Measurements from ENCODE around the gene ZNF423.

ZNF423 gene

DNA sequence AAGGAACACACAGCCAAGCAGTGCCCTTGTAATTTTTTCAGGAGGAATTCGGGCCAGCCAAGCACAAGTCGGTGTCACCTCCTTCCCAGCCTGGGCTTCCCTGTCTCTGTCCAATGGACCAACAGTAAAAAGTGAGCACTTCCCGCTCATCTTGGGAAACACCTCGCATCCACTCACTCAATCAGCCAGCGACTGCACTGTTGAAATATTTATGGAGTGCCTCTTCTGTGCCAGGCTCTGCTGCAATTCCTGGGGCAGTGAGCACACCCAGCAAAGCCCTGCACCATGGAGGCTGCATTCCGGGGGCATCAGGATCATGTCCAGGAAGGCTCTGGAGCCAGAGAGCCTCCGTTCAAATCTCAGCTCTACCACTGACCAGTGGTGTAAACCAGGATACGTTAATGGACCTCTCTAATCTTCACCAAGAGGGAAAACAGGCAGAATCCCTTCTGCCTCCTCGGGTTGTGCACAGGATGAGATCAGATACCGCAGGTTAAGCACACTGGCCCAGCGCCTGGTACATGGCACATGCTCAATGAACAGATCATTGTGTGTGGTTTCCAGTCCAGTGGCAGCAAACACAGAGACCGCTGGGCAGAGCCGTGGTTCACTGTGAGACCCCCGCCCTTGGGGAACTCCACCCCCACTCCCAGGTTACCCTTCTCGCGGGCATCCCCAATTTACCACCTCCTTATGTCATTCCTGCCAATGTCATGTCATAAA is 194.3 kb downstream of the ZNF423 start:
- Histone ChIP-seq H3K36me3 (ENCODE audit: insufficient read depth, low read length) (no peaks in the 10 kb centered on the region), H3K4me2 (ENCODE audit: low read length) (no peak overlapping the region), H3K27me3 (ENCODE audit: control insufficient read depth, insufficient read depth, low read length) (peaks cover 24% of the 10 kb centered on the region), H3K9me3 (replicated peaks; ENCODE audit: low read length) (no peaks in the 10 kb centered on the region), H3K4me1 (ENCODE audit: control insufficient read depth, insufficient read depth, low read length) (peaks cover 18% of the 10 kb centered on the region), H3K9ac (ENCODE audit: low read depth, low read length) (no peak overlapping the region), H3K4me3 (ENCODE audit: low read length) (no peak overlapping the region)

DNA sequence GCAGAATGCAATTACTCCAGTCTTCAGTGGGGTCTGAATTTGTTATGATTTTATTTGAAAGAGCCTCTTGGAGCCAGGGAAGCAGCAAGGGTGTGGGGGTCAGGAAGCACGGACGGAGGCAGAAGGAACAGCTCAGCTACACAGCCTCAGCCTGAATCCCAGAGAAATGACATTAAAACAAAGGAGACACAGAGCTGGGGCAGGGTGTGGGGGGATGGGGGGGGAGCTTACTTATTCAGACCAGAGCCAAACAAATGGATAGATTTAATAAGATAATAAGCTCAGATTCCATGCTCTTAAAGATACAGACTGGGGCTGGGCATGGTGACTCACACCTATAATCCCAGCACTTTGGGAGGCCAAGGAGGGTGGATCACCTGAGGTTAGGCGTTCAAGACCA is 195.3 kb downstream of the ZNF423 start:
- no peak overlapping the region for H3K4me2 ChIP-seq (ENCODE audit: low read length)
- H3K27me3 ChIP-seq (ENCODE audit: control insufficient read depth, insufficient read depth, low read length) = peaks cover 24% of the 10 kb centered on the region
- H3K9ac ChIP-seq (ENCODE audit: low read depth, low read length) = no peak overlapping the region
- no peaks in the 10 kb centered on the region for H3K36me3 ChIP-seq (ENCODE audit: insufficient read depth, low read length)
- H3K9me3 ChIP-seq (replicated peaks; ENCODE audit: low read length) = no peaks in the 10 kb centered on the region
- no peak overlapping the region for H3K4me3 ChIP-seq (ENCODE audit: low read length)
- H3K4me1 ChIP-seq (ENCODE audit: control insufficient read depth, insufficient read depth, low read length) = peaks cover 18% of the 10 kb centered on the region

DNA sequence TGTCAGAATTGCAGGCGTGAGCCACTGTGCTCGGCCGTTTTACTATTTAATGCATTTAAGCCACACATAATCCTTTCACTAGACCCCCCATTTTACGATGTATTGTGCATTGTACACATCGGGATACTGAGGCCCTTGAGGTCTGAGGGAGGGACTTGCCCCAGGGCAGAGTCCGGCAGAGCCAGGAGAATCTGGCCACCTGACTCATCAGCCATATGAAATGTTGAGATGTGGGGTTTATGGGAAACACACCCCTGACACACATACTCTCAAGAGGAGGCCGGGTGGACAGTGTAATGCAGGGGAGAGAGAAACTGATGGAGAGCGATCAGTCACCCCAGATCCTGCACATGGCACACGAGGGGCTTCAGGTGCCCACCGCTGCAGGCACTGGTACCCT is 196.6 kb downstream of the ZNF423 start:
- Histone ChIP-seq H3K27me3 (ENCODE audit: control insufficient read depth, insufficient read depth, low read length) (peaks cover 21% of the 10 kb centered on the region), H3K9me3 (replicated peaks; ENCODE audit: low read length) (no peaks in the 10 kb centered on the region), H3K4me1 (ENCODE audit: control insufficient read depth, insufficient read depth, low read length) (peaks cover 18% of the 10 kb centered on the region), H3K4me3 (ENCODE audit: low read length) (no peak overlapping the region), H3K36me3 (ENCODE audit: insufficient read depth, low read length) (no peaks in the 10 kb centered on the region), H3K4me2 (ENCODE audit: low read length) (no peak overlapping the region), H3K9ac (ENCODE audit: low read depth, low read length) (no peak overlapping the region)

DNA sequence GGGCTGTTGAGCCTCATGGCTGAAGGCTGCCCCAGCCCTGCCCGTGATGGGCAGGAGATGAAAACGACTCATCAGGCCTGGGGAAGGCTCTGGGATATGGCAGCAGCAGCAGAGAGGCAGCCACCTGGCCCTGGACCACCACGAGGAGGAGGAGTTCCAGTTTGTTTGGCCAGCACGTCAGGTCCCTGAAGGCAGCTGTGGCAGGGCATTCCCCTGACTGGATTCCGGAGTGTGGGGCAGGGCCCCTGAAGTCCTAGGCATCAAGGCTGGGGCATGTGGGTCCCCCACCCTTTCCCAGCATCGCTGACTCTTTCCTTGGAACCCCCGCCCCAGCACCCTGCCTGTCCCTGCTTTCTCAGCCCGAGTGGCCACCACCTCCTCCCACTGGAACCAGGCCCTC is 197.4 kb downstream of the ZNF423 start:
- Histone ChIP-seq H3K4me1 (ENCODE audit: control insufficient read depth, insufficient read depth, low read length) (peaks cover 12% of the 10 kb centered on the region), H3K36me3 (ENCODE audit: insufficient read depth, low read length) (no peaks in the 10 kb centered on the region), H3K9me3 (replicated peaks; ENCODE audit: low read length) (no peaks in the 10 kb centered on the region), H3K4me2 (ENCODE audit: low read length) (no peak overlapping the region), H3K4me3 (ENCODE audit: low read length) (no peak overlapping the region), H3K27me3 (ENCODE audit: control insufficient read depth, insufficient read depth, low read length) (peaks cover 21% of the 10 kb centered on the region), H3K9ac (ENCODE audit: low read depth, low read length) (no peak overlapping the region)

DNA sequence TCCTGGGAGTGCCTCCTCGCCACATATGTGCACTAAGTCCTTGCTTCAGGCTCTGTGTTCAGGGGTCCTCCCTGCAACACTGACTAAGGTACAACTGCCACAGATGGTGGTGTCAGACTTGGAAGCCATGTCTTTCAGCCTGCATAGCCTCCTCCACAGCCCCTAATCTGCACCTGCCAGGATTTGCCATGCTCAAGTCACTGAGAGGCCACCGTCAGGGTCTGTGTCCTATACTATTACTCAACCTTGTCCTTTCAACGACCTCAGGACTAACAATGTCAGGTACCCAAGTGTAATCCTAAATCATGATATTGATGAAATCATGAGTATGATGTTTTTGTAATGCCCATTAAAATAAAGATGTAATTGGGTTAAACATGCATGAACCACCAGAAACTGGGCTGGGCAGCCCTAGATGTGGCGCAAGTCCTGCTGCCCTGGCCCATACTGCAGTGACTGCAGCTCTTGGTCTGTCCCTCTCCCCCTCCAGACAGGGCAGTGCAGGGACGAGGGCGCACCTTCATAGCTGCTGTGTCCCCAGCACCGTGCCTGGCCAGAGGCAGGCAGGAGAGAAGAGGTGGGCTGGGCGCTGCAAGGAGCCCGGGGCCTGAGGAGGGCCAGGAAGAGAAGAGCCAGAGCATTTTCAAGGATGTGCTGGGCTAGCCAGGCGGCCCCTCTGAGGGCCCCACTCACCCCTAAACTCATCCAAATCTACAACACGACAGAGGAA is 198.0 kb downstream of the ZNF423 start:
- Histone ChIP-seq H3K36me3 (ENCODE audit: insufficient read depth, low read length) (no peaks in the 10 kb centered on the region), H3K9me3 (replicated peaks; ENCODE audit: low read length) (no peaks in the 10 kb centered on the region), H3K4me2 (ENCODE audit: low read length) (no peak overlapping the region), H3K4me3 (ENCODE audit: low read length) (no peak overlapping the region), H3K27me3 (ENCODE audit: control insufficient read depth, insufficient read depth, low read length) (peaks cover 22% of the 10 kb centered on the region), H3K9ac (ENCODE audit: low read depth, low read length) (no peak overlapping the region), H3K4me1 (ENCODE audit: control insufficient read depth, insufficient read depth, low read length) (peaks cover 10% of the 10 kb centered on the region)

DNA sequence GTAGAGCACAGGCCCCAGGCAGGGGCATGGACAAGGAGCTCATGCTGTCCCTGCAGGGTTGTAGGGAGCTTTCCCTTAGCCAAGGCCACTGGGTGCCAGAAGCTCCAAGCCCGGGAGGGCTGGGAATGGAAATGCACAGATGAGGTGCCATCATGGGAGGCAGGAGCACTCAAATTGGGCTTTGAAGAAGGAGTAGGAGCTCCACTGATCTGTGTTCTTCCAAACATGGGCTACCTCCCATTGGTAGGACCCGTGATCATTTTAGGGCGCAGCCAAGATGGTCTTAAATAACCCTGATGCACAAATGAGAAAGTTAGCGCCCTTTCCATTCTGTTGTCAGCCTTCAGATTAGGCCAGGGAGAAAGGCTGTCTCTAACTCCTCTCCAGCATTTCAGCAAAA is 201.5 kb downstream of the ZNF423 start:
- Histone ChIP-seq H3K9me3 (replicated peaks; ENCODE audit: low read length) (no peaks in the 10 kb centered on the region), H3K9ac (ENCODE audit: low read depth, low read length) (no peak overlapping the region), H3K4me3 (ENCODE audit: low read length) (no peak overlapping the region), H3K4me1 (ENCODE audit: control insufficient read depth, insufficient read depth, low read length) (peaks cover 16% of the 10 kb centered on the region), H3K27me3 (ENCODE audit: control insufficient read depth, insufficient read depth, low read length) (peaks cover 13% of the 10 kb centered on the region), H3K4me2 (ENCODE audit: low read length) (no peak overlapping the region), H3K36me3 (ENCODE audit: insufficient read depth, low read length) (no peaks in the 10 kb centered on the region)

DNA sequence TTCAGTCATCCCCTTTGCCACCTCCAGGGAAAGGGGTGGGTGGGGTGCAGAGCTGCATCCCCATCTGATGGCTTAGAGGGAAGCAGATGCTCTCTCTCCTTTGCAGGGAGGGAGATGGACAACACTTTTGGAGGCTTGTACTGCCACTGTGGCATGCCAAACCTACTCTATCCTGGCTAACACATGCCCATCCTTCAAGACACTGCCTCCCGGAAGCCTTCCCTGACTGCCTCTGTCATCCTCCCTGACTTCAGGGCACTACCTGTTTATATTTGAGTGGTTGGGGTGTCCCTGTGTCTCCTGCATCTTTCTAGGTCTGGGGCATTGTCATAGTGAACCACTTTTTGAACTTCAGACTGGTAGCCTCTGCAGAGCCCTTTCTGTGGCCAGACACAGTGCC is 202.3 kb downstream of the ZNF423 start:
- Histone ChIP-seq H3K4me1 (ENCODE audit: control insufficient read depth, insufficient read depth, low read length) (peaks cover 16% of the 10 kb centered on the region), H3K36me3 (ENCODE audit: insufficient read depth, low read length) (no peaks in the 10 kb centered on the region), H3K27me3 (ENCODE audit: control insufficient read depth, insufficient read depth, low read length) (peaks cover 13% of the 10 kb centered on the region), H3K4me3 (ENCODE audit: low read length) (no peak overlapping the region), H3K9me3 (replicated peaks; ENCODE audit: low read length) (peaks cover 2% of the 10 kb centered on the region), H3K9ac (ENCODE audit: low read depth, low read length) (no peak overlapping the region), H3K4me2 (ENCODE audit: low read length) (no peak overlapping the region)

DNA sequence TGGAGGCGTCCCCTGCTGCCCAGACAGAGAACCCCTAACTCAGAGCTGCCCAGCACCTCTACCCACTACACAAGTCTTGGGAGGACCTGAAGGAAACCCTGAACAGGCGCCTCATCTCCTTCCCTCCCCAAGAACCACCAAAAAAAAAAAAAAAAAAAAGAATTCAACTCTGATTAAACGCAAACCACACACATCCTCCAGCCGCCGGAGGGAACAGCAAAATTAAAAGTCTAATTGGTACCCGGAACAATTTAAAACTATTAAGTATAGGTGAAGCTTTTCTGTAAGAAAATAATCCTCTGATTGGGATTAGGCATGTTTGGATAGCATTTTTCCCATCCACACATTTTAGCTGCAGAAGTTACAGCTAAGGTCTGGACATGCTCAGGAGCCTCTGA is 202.7 kb downstream of the ZNF423 start:
- Histone ChIP-seq H3K9me3 (replicated peaks; ENCODE audit: low read length) (peaks cover 3% of the 10 kb centered on the region), H3K27me3 (ENCODE audit: control insufficient read depth, insufficient read depth, low read length) (peaks cover 13% of the 10 kb centered on the region), H3K36me3 (ENCODE audit: insufficient read depth, low read length) (no peaks in the 10 kb centered on the region), H3K4me2 (ENCODE audit: low read length) (peak overlapping the region; percentile 71), H3K4me1 (ENCODE audit: control insufficient read depth, insufficient read depth, low read length) (peaks cover 16% of the 10 kb centered on the region), H3K4me3 (ENCODE audit: low read length) (no peak overlapping the region), H3K9ac (ENCODE audit: low read depth, low read length) (no peak overlapping the region)

DNA sequence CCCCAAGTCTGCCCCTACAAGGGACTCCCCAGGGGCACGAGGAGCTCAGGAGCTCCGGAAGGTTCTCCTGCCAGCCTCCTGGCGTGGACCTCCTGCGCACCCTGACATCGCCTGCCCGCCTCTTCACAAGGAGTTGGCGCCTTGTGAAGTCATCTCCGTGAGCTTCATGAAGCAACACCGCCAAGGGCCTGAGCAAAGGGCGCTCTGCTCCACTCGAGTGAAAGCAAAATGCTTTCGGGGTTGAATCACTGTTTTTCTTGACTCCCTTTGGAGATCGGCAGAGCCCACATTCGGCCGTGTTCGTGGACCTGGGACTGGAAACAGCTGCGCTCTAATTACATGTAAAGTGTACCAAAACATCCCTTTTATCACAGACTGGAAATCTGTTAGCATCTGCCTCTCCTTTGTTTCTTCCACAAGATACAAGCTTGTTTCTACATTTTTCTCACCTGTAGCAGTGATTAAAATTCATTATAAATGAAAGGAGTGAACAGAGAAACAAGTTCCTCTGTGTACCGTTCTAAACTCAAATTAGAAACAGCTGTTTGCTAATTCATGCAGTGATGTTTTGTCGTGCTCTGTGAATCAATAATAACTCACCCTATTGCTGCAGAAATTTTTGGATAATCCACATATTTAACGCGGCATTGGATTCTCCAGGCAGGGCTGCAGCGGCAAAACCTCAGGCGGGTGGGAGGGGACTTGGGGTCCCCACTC is 203.3 kb downstream of the ZNF423 start:
- H3K27me3 ChIP-seq (ENCODE audit: control insufficient read depth, insufficient read depth, low read length) = peaks cover 12% of the 10 kb centered on the region
- peak overlapping the region; percentile 71 for H3K4me2 ChIP-seq (ENCODE audit: low read length)
- peaks cover 16% of the 10 kb centered on the region for H3K4me1 ChIP-seq (ENCODE audit: control insufficient read depth, insufficient read depth, low read length)
- no peaks in the 10 kb centered on the region for H3K36me3 ChIP-seq (ENCODE audit: insufficient read depth, low read length)
- peak overlapping the region; percentile 29 for H3K4me3 ChIP-seq (ENCODE audit: low read length)
- H3K9ac ChIP-seq (ENCODE audit: low read depth, low read length) = peak overlapping the region; percentile 15
- H3K9me3 ChIP-seq (replicated peaks; ENCODE audit: low read length) = peaks cover 9% of the 10 kb centered on the region

DNA sequence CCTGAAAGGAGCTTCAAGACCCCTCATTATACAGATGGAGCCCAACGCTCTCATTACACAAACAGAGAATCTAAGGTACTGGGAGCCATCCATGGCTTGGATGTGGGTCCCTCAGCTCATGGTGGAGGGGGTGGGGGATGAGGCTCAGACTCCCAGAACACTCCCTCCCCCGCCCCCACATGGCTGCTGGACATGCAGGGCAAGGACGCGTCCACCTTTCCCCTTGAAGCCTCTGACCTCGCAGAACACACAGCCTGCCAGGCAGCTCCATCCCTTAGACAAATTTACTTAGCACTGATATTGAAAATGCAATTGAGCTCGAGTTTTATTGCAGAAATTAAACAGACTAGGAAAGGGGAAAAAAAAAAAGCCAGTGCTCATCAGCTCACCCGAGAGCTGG is 203.9 kb downstream of the ZNF423 start:
- H3K4me3 ChIP-seq (ENCODE audit: low read length) = peak overlapping the region; percentile 29

DNA sequence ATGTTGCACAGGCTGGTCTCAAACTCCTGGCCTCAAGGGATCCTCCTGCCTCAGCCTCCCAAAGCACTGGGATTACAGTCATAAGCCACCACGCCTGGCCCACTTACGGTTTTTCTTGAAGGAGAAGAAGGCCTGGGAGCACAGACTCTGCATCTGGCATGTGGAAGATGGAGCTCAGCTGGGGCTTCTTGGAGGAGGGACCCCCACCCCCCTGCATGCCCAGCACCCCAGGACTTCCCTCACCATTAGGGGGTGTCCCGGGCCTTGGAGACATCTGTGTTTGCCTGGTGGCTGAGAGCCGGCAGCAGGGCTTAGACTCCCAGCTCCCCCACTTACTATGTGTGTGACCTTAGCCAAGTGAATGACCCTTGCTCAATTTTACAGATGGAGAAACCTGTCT is 204.7 kb downstream of the ZNF423 start:
- peaks cover 14% of the 10 kb centered on the region for H3K9me3 ChIP-seq (replicated peaks; ENCODE audit: low read length)
- H3K4me2 ChIP-seq (ENCODE audit: low read length) = no peak overlapping the region
- peaks cover 16% of the 10 kb centered on the region for H3K4me1 ChIP-seq (ENCODE audit: control insufficient read depth, insufficient read depth, low read length)

More for the DNA sequence above, 203.9 kb downstream of the ZNF423 start:
- no peaks in the 10 kb centered on the region for H3K36me3 ChIP-seq (ENCODE audit: insufficient read depth, low read length)
- peaks cover 16% of the 10 kb centered on the region for H3K4me1 ChIP-seq (ENCODE audit: control insufficient read depth, insufficient read depth, low read length)
- peak overlapping the region; percentile 71 for H3K4me2 ChIP-seq (ENCODE audit: low read length)
- peaks cover 6% of the 10 kb centered on the region for H3K27me3 ChIP-seq (ENCODE audit: control insufficient read depth, insufficient read depth, low read length)
- peak overlapping the region; percentile 15 for H3K9ac ChIP-seq (ENCODE audit: low read depth, low read length)
- peaks cover 13% of the 10 kb centered on the region for H3K9me3 ChIP-seq (replicated peaks; ENCODE audit: low read length)

More for the DNA sequence above, 204.7 kb downstream of the ZNF423 start:
- Histone ChIP-seq H3K9ac (ENCODE audit: low read depth, low read length) (no peak overlapping the region), H3K36me3 (ENCODE audit: insufficient read depth, low read length) (no peaks in the 10 kb centered on the region), H3K27me3 (ENCODE audit: control insufficient read depth, insufficient read depth, low read length) (peaks cover 3% of the 10 kb centered on the region), H3K4me3 (ENCODE audit: low read length) (no peak overlapping the region)

Data from skeletal muscle satellite cell (primary cell).